IMR-90 (cell line): ENCODE data around the gene KCNK5. TPM values are rescaled to one million over a fixed set of nuclear protein-coding genes. Genes with fewer than 3 reads are reported as not detected.

ENCODE experiments used
- ATAC-seq: fragments of 200-7000 bp; cut with Tn5 transposase; 2 replicates; pipeline ENCODE4 v1.9.1; 2020; ENCODE audit warnings: low read depth, mild to moderate bottlenecking, moderate library complexity
- BruUV-seq: library from RNA; stranded (reverse); fragments of 400-500 nt; replicated peaks from 2 replicates; lab custom pipeline; 2021; lab: Mats Ljungman, UMichigan
- CTCF ChIA-PET: fragments of 300-600 bp; formaldehyde crosslinking; extraction: SDS; loops from one replicate; lab custom pipeline; 2021; ENCODE audit warnings: antibody characterized with exemption; lab: Yijun Ruan, JAX
- POLR2A ChIA-PET: fragments of 300-600 bp; sonication (Branson Sonifier 250); formaldehyde crosslinking; loops from one replicate; lab custom pipeline; 2022; ENCODE audit warnings: antibody characterized with exemption; ENCODE audit not compliant: unreplicated experiment; lab: Charles Lee
- DNase-seq: peaks from one replicate; pipeline ENCODE4 v3.0.0; 2013
- H2AFZ ChIP-seq: replicated peaks from 2 replicates; pipeline ENCODE3; 2013; ENCODE audit warnings: low read length, mild to moderate bottlenecking; ENCODE audit not compliant: poor library complexity
- H2AK5ac ChIP-seq: 2 replicates; pipeline ENCODE4 v1.6.1; 2013; ENCODE audit warnings: low read depth, low read length, inconsistent platforms
- H2AK9ac ChIP-seq: replicated peaks from 2 replicates; pipeline ENCODE3; 2013; ENCODE audit warnings: mild to moderate bottlenecking, low read depth, low read length, moderate library complexity; ENCODE audit not compliant: poor library complexity
- H2BK120ac ChIP-seq: 2 replicates; pipeline ENCODE4 v1.6.1; 2013; ENCODE audit warnings: low read depth, low read length, inconsistent platforms
- H2BK15ac ChIP-seq: 3 replicates; pipeline ENCODE4 v1.6.1; 2013; ENCODE audit warnings: low read depth, low read length, inconsistent platforms
- H2BK20ac ChIP-seq: 2 replicates; pipeline ENCODE4 v1.6.1; 2013; ENCODE audit warnings: low read depth, mild to moderate bottlenecking, inconsistent platforms, low read length, moderate library complexity
- H2BK5ac ChIP-seq: 2 replicates; pipeline ENCODE4 v1.6.1; 2013; ENCODE audit warnings: mild to moderate bottlenecking, low read depth, low read length, inconsistent platforms; ENCODE audit not compliant: poor library complexity, severe bottlenecking
- H3K14ac ChIP-seq: replicated peaks from 2 replicates; pipeline ENCODE4 v1.6.1; 2013; ENCODE audit warnings: low read depth, low read length, inconsistent platforms
- H3K18ac ChIP-seq: 2 replicates; pipeline ENCODE4 v1.6.1; 2013; ENCODE audit warnings: low read depth, low read length, control low read depth
- H3K23ac ChIP-seq: 2 replicates; pipeline ENCODE4 v1.6.1; 2013; ENCODE audit warnings: low read depth, low read length, inconsistent platforms
- H3K27ac ChIP-seq: 2 replicates; pipeline ENCODE4 v1.5.1; 2013; ENCODE audit warnings: mild to moderate bottlenecking, control low read depth, low read length; ENCODE audit not compliant: insufficient read depth
- H3K27me3 ChIP-seq: 2 replicates; pipeline ENCODE4 v1.6.1; 2013; ENCODE audit warnings: low read length; ENCODE audit not compliant: control insufficient read depth, insufficient read depth
- H3K36me3 ChIP-seq: 2 replicates; pipeline ENCODE4 v1.6.1; 2013; ENCODE audit warnings: low read length, mixed read lengths; ENCODE audit not compliant: control insufficient read depth, insufficient read depth
- H3K4ac ChIP-seq: 2 replicates; pipeline ENCODE4 v1.6.1; 2013; ENCODE audit warnings: low read depth, low read length, inconsistent platforms
- H3K4me1 ChIP-seq: 2 replicates; pipeline ENCODE4 v1.6.1; 2013; ENCODE audit warnings: low read length, mixed read lengths; ENCODE audit not compliant: control insufficient read depth, insufficient read depth
- H3K4me2 ChIP-seq: 2 replicates; pipeline ENCODE4 v1.6.1; 2013; ENCODE audit warnings: low read depth, mild to moderate bottlenecking, control low read depth, low read length, moderate library complexity
- H3K4me3 ChIP-seq: 2 replicates; pipeline ENCODE4 v1.5.1; 2013; ENCODE audit warnings: low read depth, mild to moderate bottlenecking, control low read depth, low read length, moderate library complexity; ENCODE audit not compliant: insufficient read depth
- H3K56ac ChIP-seq: 2 replicates; pipeline ENCODE4 v1.6.1; 2013; ENCODE audit warnings: low read length, inconsistent platforms; ENCODE audit not compliant: insufficient read depth; ENCODE audit errors: extremely low read depth
- H3K79me1 ChIP-seq, 2 experiments: 2 replicates each; pipeline ENCODE4 v1.6.1; 2013; ENCODE audit warnings: low read length in 2 of 2, inconsistent platforms in 1 of 2, low read depth in 1 of 2
- H3K9ac ChIP-seq: 2 replicates; pipeline ENCODE4 v1.6.1; 2013; ENCODE audit warnings: low read depth, low read length, control low read depth
- H3K9me1 ChIP-seq: 2 replicates; pipeline ENCODE4 v1.6.1; 2013; ENCODE audit warnings: low read length, inconsistent platforms; ENCODE audit not compliant: insufficient read depth
- H3K9me3 ChIP-seq: 2 replicates; pipeline ENCODE4 v1.6.1; 2013; ENCODE audit warnings: low read length; ENCODE audit not compliant: control insufficient read depth, insufficient read depth
- H4K20me1 ChIP-seq: 2 replicates; pipeline ENCODE4 v1.6.1; 2013; ENCODE audit warnings: low read length, inconsistent platforms; ENCODE audit not compliant: insufficient read depth
- H4K5ac ChIP-seq: 2 replicates; pipeline ENCODE4 v1.6.1; 2013; ENCODE audit warnings: mild to moderate bottlenecking, low read depth, low read length, control low read depth
- H4K8ac ChIP-seq, 2 experiments: 2 replicates each; pipeline ENCODE4 v1.6.1; 2013; ENCODE audit warnings: low read depth in 2 of 2, low read length in 2 of 2, control low read depth in 1 of 2, inconsistent platforms in 1 of 2
- H4K91ac ChIP-seq: 2 replicates; pipeline ENCODE4 v1.6.1; 2013; ENCODE audit warnings: low read depth, low read length, inconsistent platforms; ENCODE audit not compliant: insufficient read depth
- BHLHE40 ChIP-seq: fragments of 150-350 bp; IDR thresholded peaks from 2 replicates; pipeline ENCODE4 v1.6.1; 2016; ENCODE audit warnings: mild to moderate bottlenecking, low read depth, low read length
- CEBPB ChIP-seq: IDR thresholded peaks from 2 replicates; pipeline ENCODE4 v1.6.1; 2012; ENCODE audit warnings: low read depth, low read length, improper control_type of control experiment
- FOS ChIP-seq: fragments of 150-350 bp; IDR thresholded peaks from 2 replicates; pipeline ENCODE4 v1.6.1; 2016; ENCODE audit warnings: low read depth, low read length
- MAZ ChIP-seq: IDR thresholded peaks from 2 replicates; pipeline ENCODE4 v1.6.1; 2012; ENCODE audit warnings: low read depth, mild to moderate bottlenecking, low read length, improper control_type of control experiment, moderate library complexity, borderline replicate concordance
- MXI1 ChIP-seq: IDR thresholded peaks from 2 replicates; pipeline ENCODE4 v1.6.1; 2012; ENCODE audit warnings: low read depth, mild to moderate bottlenecking, low read length, moderate library complexity, borderline replicate concordance
- NFE2L2 ChIP-seq: fragments of 150-350 bp; IDR thresholded peaks from 2 replicates; pipeline ENCODE4 v1.6.1; 2016; ENCODE audit warnings: low read depth, mild to moderate bottlenecking, low read length
- POLR2A ChIP-seq: IDR thresholded peaks from 2 replicates; pipeline ENCODE4 v1.6.1; 2012; ENCODE audit warnings: mild to moderate bottlenecking, low read depth, low read length
- SMC3 ChIP-seq: fragments of 150-350 bp; IDR thresholded peaks from 2 replicates; pipeline ENCODE4 v1.6.1; 2016; ENCODE audit warnings: low read depth, mild to moderate bottlenecking, antibody characterized with exemption, low read length, moderate library complexity
- WGBS, 2 experiments: methylation state at CpG; one replicate each; pipeline versions ENCODE4 v1.1.5 to v1.1.7; 2013; ENCODE audit warnings: missing lambda C conversion rate in 2 of 2; ENCODE audit not compliant: insufficient read length in 1 of 2; ENCODE audit errors: extremely low coverage in 2 of 2; 5-methylcytosine and 5-hydroxymethylcytosine counted together
- dilution Hi-C: fragments of 300-500 bp; cut with HindIII; formaldehyde crosslinking; loops from one replicate; pipeline ENCODE4 v1.14.3; 2018; ENCODE audit warnings: low sequenced_read_pairs; ENCODE audit not compliant: unreplicated experiment
- in situ Hi-C: fragments of 300-500 bp; cut with MboI; formaldehyde crosslinking; loops from 3 replicates; pipeline ENCODE4 v1.14.3; 2019; ENCODE audit warnings: low sequenced_read_pairs, inconsistent platforms, mixed read lengths
- intact Hi-C: fragments of 100-400 bp; cut with micrococcal nuclease; formaldehyde crosslinking; loops from 2 replicates; pipeline ENCODE4 v1.10.0; 2022
- polyA plus RNA-seq, 3 experiments: library from polyadenylated mRNA; depleted of rRNA; stranded (reverse); fragments of >200 nt; gene quantifications; 2 replicates each; pipeline ENCODE4 v1.2.3, GENCODE V29; 2012; ENCODE audit warnings: low replicate concordance in 1 of 3
- total RNA-seq: library from RNA; depleted of rRNA; stranded (reverse); fragments of >200 nt; gene quantifications from 2 replicates; pipeline ENCODE4 v1.2.3, GENCODE V29; 2012
- TF ChIP-seq, protein P1 (sequence below): fragments of 150-350 bp; IDR thresholded peaks from 2 replicates; pipeline ENCODE4 v1.6.1; 2017; ENCODE audit warnings: mild to moderate bottlenecking, antibody characterized with exemption, low read length, low read depth

KCNK5 gene
- total and polyA plus RNA-seq, 2 of the 4 experiments (the other 2 are of a cell fraction), result not detected

GRCh38 chr6:39230654-39231035 is 1.4 kb upstream of the KCNK5 start:
- no peak overlapping the region for H2BK5ac ChIP-seq

More at GRCh38 chr6:39230654-39231035, 1.4 kb upstream of the KCNK5 start:
- no peak overlapping the region for H3K4ac ChIP-seq
- ChIA-PET POLR2A (no interaction called here), CTCF (no interaction called here)
- H3K4me2 ChIP-seq, result no peak overlapping the region
- no peak overlapping the region for H3K27ac ChIP-seq
- no TSS peak for BruUV-seq
- H3K23ac ChIP-seq, result no peak overlapping the region
- no peak overlapping the region for H4K8ac ChIP-seq
- no peaks in the 10 kb centered on the region for H3K36me3 ChIP-seq
- no peak overlapping the region for H2AK9ac ChIP-seq
- H4K5ac ChIP-seq, result no peak overlapping the region
- dilution Hi-C loops, result no loop called here
- no peak overlapping the region for H4K91ac ChIP-seq
- no peak overlapping the region for H3K14ac ChIP-seq
- no CpG with 5 or more reads among the region's 3 CpGs for WGBS, 2 experiments
- no peak overlapping the region for H2BK20ac ChIP-seq
- H3K9me3 ChIP-seq, result no peaks in the 10 kb centered on the region
- DNase-seq, result no peak
- TF ChIP-seq FOS (no peak), POLR2A (no peak), MXI1 (no peak), SMC3 (no peak), NFE2L2 (no peak), CEBPB (no peak), MAZ (no peak), BHLHE40 (no peak)
- TF ChIP-seq, protein P1, sequence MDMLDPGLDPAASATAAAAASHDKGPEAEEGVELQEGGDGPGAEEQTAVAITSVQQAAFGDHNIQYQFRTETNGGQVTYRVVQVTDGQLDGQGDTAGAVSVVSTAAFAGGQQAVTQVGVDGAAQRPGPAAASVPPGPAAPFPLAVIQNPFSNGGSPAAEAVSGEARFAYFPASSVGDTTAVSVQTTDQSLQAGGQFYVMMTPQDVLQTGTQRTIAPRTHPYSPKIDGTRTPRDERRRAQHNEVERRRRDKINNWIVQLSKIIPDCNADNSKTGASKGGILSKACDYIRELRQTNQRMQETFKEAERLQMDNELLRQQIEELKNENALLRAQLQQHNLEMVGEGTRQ, result no peak
- no peak overlapping the region for H2AK5ac ChIP-seq
- no peaks in the 10 kb centered on the region for H4K20me1 ChIP-seq
- no peak overlapping the region for H3K4me3 ChIP-seq
- H2AFZ ChIP-seq, result no peak overlapping the region
- in situ Hi-C loops, result no loop called here
- no peaks in the 10 kb centered on the region for H3K79me1 ChIP-seq
- intact Hi-C loops, result no loop called here
- no peak overlapping the region for H3K18ac ChIP-seq
- H3K9ac ChIP-seq, result no peak overlapping the region
- H3K27me3 ChIP-seq, result peaks cover 26% of the 10 kb centered on the region
- no peaks in the 10 kb centered on the region for H3K9me1 ChIP-seq
- no peaks in the 10 kb centered on the region for H3K4me1 ChIP-seq
- H3K56ac ChIP-seq, result no peak overlapping the region
- no peak overlapping the region for H2BK15ac ChIP-seq
- no peak overlapping the region for H2BK120ac ChIP-seq
- no peak for ATAC-seq
